Liver (tissue), 3 donors: Measurements from ENCODE around the gene GORASP2.

Experiments used
- GABPA ChIP-seq, 2 donors: IDR thresholded peaks in 1 of 2; conservative IDR thresholded peaks in 1 of 2; 2 replicates each; pipeline ENCODE4 v1.6.1; 2016; ENCODE audit warnings: antibody characterized with exemption in 2 of 2, mild to moderate bottlenecking in 1 of 2, moderate library complexity in 1 of 2
- HNF4G ChIP-seq: IDR thresholded peaks from 2 replicates; pipeline ENCODE4 v1.6.1; 2016; ENCODE audit warnings: antibody characterized with exemption
- RXRA ChIP-seq, 2 donors: IDR thresholded peaks; 2 replicates each; pipeline ENCODE4 v1.6.1; 2017 to 2018; ENCODE audit warnings: antibody characterized with exemption in 2 of 2, mild to moderate bottlenecking in 1 of 2
- SP1 ChIP-seq: IDR thresholded peaks from 2 replicates; pipeline ENCODE4 v1.6.1; 2018; ENCODE audit warnings: antibody characterized with exemption, mild to moderate bottlenecking
- TF ChIP-seq, protein P1 (sequence below): fragments of 150-350 bp; IDR thresholded peaks from 2 replicates; pipeline ENCODE4 v1.5.1; 2017; ENCODE audit warnings: improper control_type of control experiment, low read depth, low read length; ENCODE audit not compliant: missing input control
- donor health status: healthy.
- donor health status: healthy.

DNA sequence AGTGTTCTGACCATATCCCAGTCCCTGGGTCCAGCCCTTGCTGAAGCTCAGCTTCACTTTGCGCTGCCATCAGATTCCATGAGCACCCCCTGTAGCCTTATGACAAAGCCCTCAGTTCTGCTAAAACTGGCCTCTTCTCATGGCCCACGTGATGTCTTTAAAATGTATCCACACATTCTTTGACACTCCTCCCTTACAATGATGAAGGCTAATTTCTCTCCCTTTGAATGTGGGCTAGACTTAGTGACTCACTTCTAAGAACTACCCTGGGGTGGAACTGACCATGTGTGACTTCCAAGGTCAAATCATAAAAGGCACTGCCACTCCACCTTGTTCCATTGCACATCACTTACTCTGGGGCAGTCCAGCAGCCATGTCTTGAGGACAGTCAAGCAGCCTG is 45.4 kb upstream of the GORASP2 start:
- TF ChIP-seq, protein P1, sequence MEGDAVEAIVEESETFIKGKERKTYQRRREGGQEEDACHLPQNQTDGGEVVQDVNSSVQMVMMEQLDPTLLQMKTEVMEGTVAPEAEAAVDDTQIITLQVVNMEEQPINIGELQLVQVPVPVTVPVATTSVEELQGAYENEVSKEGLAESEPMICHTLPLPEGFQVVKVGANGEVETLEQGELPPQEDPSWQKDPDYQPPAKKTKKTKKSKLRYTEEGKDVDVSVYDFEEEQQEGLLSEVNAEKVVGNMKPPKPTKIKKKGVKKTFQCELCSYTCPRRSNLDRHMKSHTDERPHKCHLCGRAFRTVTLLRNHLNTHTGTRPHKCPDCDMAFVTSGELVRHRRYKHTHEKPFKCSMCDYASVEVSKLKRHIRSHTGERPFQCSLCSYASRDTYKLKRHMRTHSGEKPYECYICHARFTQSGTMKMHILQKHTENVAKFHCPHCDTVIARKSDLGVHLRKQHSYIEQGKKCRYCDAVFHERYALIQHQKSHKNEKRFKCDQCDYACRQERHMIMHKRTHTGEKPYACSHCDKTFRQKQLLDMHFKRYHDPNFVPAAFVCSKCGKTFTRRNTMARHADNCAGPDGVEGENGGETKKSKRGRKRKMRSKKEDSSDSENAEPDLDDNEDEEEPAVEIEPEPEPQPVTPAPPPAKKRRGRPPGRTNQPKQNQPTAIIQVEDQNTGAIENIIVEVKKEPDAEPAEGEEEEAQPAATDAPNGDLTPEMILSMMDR = no peak
- TF ChIP-seq HNF4G (no peak), SP1 (no peak), GABPA (IDR thresholded peaks at IDR 0.05 in 1 of 2, conservative IDR thresholded peaks at IDR 0.05 in 1 of 2) (no peak), RXRA (IDR thresholded peaks at IDR 0.05) (no peak)
